BJ (cell line): ENCODE measurements around the gene ZSCAN9. TPM values are rescaled to one million over a fixed set of nuclear protein-coding genes. Genes with fewer than 3 reads are reported as not detected.
A peak's percentile ranks its signal among the peaks of the same experiment; 100 is the strongest.

Experiments used
- CTCF ChIA-PET: fragments of 350-600 bp; formaldehyde crosslinking; extraction: SDS; loops from one replicate; lab custom pipeline; 2021; ENCODE audit warnings: antibody characterized with exemption, inconsistent platforms; lab: Yijun Ruan, JAX
- POLR2A ChIA-PET: fragments of 300-600 bp; sonication (Branson Sonifier 250); formaldehyde crosslinking; extraction: SDS; loops from one replicate; lab custom pipeline; 2021; ENCODE audit warnings: antibody characterized with exemption; lab: Charles Lee
- DNase-seq: peaks from one replicate; pipeline ENCODE4 v3.0.0-alpha.2; 2011; ENCODE audit warnings: low read depth
- H3K27me3 ChIP-seq: 2 replicates; pipeline ENCODE4 v1.6.0; 2011; ENCODE audit warnings: low read length; ENCODE audit not compliant: control insufficient read depth, insufficient read depth
- H3K36me3 ChIP-seq: 2 replicates; pipeline ENCODE4 v1.5.1; 2011; ENCODE audit warnings: low read length; ENCODE audit not compliant: control insufficient read depth, insufficient read depth
- H3K4me3 ChIP-seq: 2 replicates; pipeline ENCODE4 v1.5.1; 2011; ENCODE audit warnings: low read depth, mild to moderate bottlenecking, control low read depth, low read length
- polyA plus RNA-seq: library from polyadenylated mRNA; depleted of rRNA; stranded (reverse); fragments of >200 nt; gene quantifications from 2 replicates; pipeline ENCODE4 v1.2.3, GENCODE V29; 2011
- TF ChIP-seq, protein P1 (sequence below): IDR thresholded peaks from 2 replicates; pipeline ENCODE4 v1.5.1; 2011; ENCODE audit warnings: low read depth, mild to moderate bottlenecking, control low read depth, inconsistent platforms, low read length, moderate library complexity; ENCODE audit not compliant: insufficient read depth

The ZSCAN9 gene
- polyA plus RNA-seq, 1 experiment: 9.9 TPM

DNA sequence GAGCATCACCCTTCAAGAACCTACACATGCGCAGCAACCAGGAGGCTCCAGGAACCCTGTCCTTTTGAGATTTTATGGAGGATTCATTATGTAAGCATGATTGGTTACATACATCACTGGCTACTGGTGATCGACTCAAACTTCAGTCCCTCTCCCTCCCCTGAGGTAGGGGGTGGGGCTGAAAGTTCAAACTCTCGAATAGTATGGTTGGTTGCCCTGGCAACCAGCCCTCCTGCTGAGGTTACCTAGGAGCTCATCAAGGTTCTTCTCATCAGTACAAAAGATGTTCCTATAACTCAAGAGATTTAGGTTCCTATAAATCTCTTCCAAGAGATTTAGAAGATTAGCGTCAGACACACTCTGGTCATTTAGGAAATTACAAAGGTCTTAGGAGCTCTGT, 21.9 kb upstream of the ZSCAN9 start:
- Histone ChIP-seq H3K36me3 (no peaks in the 10 kb centered on the region), H3K4me3 (no peak overlapping the region), H3K27me3 (peaks cover 8% of the 10 kb centered on the region)
- no peak for DNase-seq
- TF ChIP-seq, protein P1, sequence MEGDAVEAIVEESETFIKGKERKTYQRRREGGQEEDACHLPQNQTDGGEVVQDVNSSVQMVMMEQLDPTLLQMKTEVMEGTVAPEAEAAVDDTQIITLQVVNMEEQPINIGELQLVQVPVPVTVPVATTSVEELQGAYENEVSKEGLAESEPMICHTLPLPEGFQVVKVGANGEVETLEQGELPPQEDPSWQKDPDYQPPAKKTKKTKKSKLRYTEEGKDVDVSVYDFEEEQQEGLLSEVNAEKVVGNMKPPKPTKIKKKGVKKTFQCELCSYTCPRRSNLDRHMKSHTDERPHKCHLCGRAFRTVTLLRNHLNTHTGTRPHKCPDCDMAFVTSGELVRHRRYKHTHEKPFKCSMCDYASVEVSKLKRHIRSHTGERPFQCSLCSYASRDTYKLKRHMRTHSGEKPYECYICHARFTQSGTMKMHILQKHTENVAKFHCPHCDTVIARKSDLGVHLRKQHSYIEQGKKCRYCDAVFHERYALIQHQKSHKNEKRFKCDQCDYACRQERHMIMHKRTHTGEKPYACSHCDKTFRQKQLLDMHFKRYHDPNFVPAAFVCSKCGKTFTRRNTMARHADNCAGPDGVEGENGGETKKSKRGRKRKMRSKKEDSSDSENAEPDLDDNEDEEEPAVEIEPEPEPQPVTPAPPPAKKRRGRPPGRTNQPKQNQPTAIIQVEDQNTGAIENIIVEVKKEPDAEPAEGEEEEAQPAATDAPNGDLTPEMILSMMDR: no peak
- ChIA-PET CTCF (interaction anchor here (1.0 kb wide), 1 partner anchor 9 kb away, joined by 3 read pairs; no protein-coding TSS in a partner anchor), POLR2A (no interaction called here)

DNA sequence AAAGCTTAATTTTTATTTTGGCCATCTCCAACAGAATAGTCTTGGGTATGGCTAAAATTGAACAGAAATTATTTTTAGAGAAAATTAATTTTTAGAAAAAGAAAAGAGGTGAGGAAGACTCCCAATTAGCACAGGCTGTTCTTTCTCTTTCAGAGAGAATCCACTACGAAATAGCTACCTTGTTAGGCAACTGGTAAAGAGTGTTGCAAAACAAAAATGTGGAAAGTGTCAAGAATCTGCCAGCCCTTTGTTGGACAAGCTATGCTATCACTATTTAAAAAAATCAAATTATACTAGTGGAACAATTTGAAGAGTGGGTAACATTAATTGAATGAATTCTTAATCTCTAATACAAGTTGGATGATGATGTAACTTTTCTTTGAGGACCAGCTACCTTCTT, 19.2 kb upstream of the ZSCAN9 start:
- ChIA-PET CTCF (no interaction called here), POLR2A (no interaction called here)
- Histone ChIP-seq H3K36me3 (no peaks in the 10 kb centered on the region), H3K27me3 (peaks cover 18% of the 10 kb centered on the region), H3K4me3 (no peak overlapping the region)
- no peak for DNase-seq
- TF ChIP-seq, protein P1: no peak

- no peaks in the 10 kb centered on the region for H3K36me3 ChIP-seq
- no peak for DNase-seq
- CTCF ChIA-PET: interaction anchor here (0.7 kb wide), 1 partner anchor 10 kb away, joined by 3 read pairs; no protein-coding TSS in a partner anchor
- POLR2A ChIA-PET: no interaction called here
- peaks cover 17% of the 10 kb centered on the region for H3K27me3 ChIP-seq
- TF ChIP-seq, protein P1: no peak
- H3K4me3 ChIP-seq: no peak overlapping the region
Observed at GRCh38 chr6:28206527-28206926, 18.5 kb upstream of the ZSCAN9 start.

GRCh38 chr6:28206928-28207509, 18.1 kb upstream of the ZSCAN9 start:
- CTCF ChIA-PET: interaction anchor here (0.7 kb wide), 1 partner anchor 11 kb away, joined by 3 read pairs; no protein-coding TSS in a partner anchor
- H3K36me3 ChIP-seq: no peaks in the 10 kb centered on the region
- H3K4me3 ChIP-seq: no peak overlapping the region
- peaks cover 17% of the 10 kb centered on the region for H3K27me3 ChIP-seq
- POLR2A ChIA-PET: no interaction called here
- TF ChIP-seq, protein P1: no peak
- no peak for DNase-seq

- no peaks in the 10 kb centered on the region for H3K36me3 ChIP-seq
- H3K27me3 ChIP-seq: peaks cover 17% of the 10 kb centered on the region
- CTCF ChIA-PET: no interaction called here
- peak overlapping the region; percentile 18 for H3K4me3 ChIP-seq
- no peak for DNase-seq
- POLR2A ChIA-PET: no interaction called here
- TF ChIP-seq, protein P1: no peak
Observed at GRCh38 chr6:28207510-28208110, 17.5 kb upstream of the ZSCAN9 start.
